Activated CD8-positive, alpha-beta memory T cell treated with anti-CD3 and anti-CD28 coated beads for 24 hours (primary cell): ENCODE data around the gene PTGR2.
"Not testable (repeated sequence)": the region's sequence is repeated elsewhere in the genome, so short reads cannot be mapped to it uniquely, and the experiment has no call there.

ENCODE experiments used
- DNase-seq: peaks from one replicate; pipeline ENCODE4 v3.0.0-alpha.2; 2020

The PTGR2 gene

DNA sequence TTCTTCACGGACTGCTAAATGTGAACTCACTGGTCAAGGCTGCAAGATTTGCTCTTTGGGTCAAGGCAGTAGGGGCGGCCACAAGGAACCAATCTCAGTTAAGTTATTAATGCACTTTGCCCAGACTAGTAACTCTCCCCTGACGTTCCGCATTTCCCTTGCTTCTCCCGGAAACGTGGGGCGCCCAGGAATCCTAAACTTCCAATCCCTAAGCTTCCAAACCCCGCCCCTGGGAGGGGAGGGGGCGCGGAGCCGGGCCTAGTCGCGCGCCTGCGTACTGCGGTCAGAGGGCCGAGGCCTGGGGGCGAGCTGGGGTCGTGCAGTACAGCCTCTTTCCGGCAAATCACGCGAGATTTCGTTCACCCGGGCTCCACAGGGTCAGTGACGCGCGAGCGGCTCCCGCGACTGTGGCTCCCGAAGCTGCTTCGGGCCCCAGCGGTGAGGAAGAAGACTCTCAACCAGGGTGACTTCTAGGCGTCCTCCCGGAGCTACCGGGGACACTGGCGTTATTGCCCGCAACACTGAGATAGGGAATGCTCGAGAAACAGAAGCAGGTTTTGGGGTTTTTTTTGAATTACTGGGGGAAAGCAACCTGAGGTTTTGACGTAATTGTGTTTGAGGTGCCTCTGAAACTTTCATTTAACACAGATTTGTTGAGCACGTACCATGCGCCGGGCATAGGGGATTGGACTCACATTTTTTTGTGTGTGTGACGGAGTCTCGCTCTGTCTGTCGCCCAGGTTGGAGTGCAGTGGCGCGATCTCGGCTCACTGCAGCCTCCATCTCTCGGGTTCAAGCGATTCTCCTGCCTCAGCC lies at the start of gene PTGR2:
Gene PTGR2 (plus strand): TSS at position 265 of the 816 bp plus-strand sequence. CDS start 7,032 bp downstream, outside the sequence.
- DNase-seq: peak; percentile 92

DNA sequence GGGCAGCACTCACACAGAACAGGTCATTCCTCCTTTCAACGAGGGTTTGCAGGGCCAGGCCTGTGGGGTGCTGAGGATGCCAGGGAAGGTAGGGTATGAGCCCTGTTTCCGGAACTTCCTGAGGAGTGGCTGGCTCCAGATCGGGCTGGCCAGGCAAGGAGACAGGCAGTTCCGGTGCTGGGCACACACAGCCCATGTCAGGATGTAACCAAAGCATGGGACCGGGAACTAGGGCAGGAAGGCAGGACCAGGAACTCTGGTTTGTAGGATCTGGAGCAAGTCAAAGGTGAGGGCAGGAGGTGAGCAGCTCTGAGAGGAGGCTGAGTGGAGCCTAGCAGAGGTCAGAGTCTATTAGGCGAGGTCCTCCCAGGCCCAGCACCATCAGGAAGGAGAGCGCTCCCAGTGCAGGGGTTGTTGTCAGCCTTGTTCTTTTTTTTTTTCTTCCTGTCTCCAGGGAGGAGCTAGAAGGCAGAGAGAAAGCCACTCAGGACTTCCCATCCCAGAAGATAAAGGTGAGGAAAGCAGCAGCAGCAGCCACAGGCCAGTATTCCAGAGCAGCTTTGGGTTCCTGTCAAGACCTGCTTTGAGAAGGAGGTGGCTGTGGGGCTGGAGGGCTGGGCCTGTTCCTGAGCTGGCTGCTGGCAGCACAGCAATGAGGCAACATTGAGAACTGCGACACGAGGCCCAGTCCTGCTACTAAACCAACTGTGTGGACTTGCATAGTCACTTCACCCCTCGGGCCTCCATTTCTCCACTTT lies 49.0 kb upstream of the PTGR2 start:
- no peak for DNase-seq

DNA sequence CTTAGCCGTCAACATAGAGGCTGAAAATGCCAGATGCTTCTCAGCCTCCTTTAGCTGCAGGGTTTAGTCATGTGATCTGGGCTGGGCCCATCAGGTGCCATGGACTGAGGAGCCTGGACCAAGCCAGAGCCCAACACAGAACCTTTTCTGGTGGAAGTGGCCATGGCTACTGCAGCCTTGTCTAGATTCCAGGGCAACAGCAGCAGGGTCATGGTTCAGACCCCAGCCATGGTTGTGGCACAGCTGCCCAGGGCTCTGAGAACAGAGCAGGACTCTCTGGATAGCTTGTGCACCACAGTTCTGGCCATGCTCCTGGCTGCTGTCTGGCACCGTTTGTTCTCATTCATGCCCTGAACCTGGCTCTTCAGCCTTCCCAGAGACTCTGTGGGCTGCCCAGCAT lies 47.0 kb upstream of the PTGR2 start:
- DNase-seq: no peak

GRCh38 chr14:73807457-73807856 lies 44.2 kb upstream of the PTGR2 start:
- no peak for DNase-seq

GRCh38 chr14:73809391-73809790 lies 42.2 kb upstream of the PTGR2 start:
- DNase-seq: no peak

GRCh38 chr14:73810478-73811163 lies 41.0 kb upstream of the PTGR2 start:
- DNase-seq: no peak

GRCh38 chr14:73811164-73811503 lies 40.5 kb upstream of the PTGR2 start:
- DNase-seq: no peak

GRCh38 chr14:73814153-73814552 lies 37.5 kb upstream of the PTGR2 start:
- no peak for DNase-seq

DNA sequence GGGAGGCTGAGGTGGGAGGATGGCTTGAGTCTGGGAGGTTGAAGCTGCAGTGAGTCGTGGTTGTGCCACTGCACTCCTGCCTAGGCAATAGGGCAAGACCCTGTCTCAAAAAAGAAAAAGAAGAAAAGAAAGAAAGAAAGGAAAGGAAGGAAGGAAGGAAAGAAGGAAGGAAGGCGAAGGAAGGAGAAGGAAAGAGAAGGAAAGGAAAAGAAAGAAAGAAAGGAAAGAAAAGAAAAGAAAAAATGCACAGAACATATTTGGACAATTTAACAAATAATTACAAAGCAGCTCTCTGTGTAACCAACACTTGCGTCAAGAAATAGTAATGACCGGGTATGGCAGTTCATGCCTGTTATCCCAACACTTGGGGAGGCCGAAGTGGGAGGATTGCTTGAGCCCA lies 35.8 kb upstream of the PTGR2 start:
- no peak for DNase-seq

- no peak for DNase-seq
Observed at GRCh38 chr14:73816393-73816816, 35.2 kb upstream of the PTGR2 start.

- no peak for DNase-seq
Observed at GRCh38 chr14:73817020-73817655, 34.5 kb upstream of the PTGR2 start.

DNA sequence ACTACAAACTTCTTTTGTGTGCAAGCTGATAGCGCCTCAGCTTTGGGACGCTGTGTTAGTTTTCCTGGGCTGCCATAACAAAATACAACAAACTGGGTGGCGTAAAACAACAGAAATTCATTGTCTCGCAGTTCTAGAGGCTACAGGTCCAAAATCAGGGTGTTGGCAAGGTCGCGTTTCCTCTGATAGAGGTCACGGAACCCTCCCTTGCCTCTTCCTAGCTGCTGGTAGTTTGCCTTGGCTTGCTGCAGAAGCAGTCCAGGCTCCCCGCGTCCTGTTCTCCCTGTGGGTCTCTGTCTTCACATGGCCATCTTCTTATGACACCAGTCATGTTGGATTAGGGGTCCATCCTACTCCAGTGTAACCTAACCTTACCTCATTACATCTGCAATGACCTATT lies 32.8 kb upstream of the PTGR2 start:
- no peak for DNase-seq

DNA sequence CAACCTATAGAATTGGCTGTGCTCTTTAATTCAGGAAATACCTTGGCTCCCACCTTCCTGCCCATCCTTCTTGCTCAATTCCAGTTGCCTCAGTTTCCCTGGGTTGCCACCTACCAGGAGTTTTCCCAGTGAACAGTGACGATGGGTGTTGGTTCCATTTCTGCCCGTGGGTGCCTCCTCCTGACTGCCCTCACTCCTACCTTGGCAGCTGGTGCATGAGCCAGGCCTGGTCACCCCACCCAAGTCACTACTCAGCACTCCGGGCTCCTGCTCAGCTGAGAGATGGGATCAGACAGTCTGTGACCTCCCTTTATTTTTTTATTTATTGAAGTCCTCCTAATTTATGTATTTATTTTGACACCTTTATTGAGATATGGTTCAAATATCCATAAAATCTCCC lies 31.0 kb upstream of the PTGR2 start:
- DNase-seq: no peak

GRCh38 chr14:73823339-73823885 lies 28.2 kb upstream of the PTGR2 start:
- no peak for DNase-seq

DNA sequence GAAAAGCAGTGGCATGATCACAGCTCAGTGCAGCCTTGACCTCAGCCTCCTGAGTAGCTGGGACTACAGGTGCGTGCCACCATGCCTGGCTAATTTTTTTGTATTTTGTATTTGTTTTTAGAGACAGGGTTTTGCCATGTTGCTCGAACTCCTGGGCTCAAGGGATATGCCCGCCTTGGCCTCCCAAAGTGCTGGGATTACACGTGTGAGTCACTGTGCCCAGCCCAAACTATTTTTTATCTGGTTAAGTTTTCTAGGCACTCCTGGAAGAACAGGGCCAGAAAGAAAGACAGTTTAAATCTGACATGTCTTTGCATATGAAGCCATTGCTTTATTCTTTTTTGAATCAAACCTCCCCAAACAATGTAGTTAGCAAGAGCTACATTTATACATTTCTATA lies 27.5 kb upstream of the PTGR2 start:
- no peak for DNase-seq

DNA sequence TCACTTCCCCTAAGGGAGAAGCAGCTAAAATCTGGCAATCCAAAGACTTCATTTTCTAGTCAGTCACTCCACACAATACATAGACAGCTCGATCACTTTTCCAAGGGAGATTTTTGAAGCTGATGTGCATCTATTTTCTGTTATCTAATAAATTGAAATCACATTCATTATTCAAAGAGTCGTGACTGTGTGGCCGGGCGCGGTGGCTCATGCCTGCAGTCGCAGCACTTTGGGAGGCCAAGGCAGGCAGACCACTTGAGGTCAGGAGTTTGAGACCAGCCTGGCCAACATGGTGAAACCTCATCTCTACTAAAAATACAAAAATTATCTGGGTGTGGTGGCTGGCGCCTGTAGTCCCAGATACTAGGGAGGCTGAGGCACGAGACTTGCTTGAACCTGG lies 27.1 kb upstream of the PTGR2 start:
- DNase-seq: no peak

DNA sequence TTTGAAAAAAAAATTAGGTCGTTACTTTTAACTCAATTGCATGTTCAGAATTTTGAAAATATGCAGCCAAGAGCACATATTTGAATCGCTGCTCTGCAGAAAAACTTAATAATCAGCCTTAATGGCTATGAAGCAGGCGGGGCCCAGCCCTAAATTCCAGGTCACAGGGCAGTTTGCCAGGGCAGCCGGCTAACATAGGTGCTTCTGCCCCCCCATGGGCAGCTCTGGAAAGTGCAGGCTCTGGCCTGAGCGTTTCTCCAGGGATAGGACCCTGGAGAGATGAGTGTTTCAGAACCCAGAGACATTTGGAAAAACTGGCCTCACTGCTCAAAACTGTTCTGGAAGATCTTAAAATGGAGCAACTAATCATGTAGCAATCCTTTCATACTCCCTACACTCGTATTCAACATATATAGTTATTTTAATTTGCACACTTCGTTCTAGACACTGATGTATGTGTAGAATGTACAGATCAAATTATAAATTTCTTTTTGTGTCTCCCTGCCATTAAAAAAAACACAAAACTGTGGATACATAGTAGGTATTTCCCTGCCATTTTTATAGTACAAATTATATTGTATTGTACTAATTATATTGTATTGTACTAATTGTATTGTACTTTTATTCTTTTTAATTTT lies 26.0 kb upstream of the PTGR2 start:
- DNase-seq: peak; percentile 88

- not testable (repeated sequence) for DNase-seq
Observed at GRCh38 chr14:73827190-73827589, 24.4 kb upstream of the PTGR2 start.

- no peak for DNase-seq
Observed at GRCh38 chr14:73829071-73829470, 22.6 kb upstream of the PTGR2 start.

- DNase-seq: no peak
Observed at GRCh38 chr14:73829526-73830431, 21.9 kb upstream of the PTGR2 start.

DNA sequence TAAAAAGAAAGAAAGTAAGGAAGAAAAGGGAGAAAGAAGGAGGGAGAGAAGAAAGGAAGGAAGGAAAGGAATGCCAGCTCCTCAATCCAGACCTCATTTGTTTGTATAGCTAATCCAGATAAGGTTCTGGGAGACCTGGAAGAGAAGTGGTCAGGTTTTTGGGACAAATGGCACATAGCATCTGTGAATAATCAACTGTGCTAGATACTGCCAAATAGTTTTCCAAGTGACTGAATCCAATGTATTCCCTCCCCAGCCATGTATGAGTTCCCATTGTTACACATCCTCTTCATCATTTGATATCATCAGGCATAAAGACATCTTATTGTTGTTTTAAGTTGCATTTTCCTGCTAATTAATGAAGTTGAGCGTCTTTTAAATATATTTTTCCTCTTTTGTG lies 18.6 kb upstream of the PTGR2 start:
- DNase-seq: no peak
